Measurements from ENCODE around the gene WTAP.

DNA sequence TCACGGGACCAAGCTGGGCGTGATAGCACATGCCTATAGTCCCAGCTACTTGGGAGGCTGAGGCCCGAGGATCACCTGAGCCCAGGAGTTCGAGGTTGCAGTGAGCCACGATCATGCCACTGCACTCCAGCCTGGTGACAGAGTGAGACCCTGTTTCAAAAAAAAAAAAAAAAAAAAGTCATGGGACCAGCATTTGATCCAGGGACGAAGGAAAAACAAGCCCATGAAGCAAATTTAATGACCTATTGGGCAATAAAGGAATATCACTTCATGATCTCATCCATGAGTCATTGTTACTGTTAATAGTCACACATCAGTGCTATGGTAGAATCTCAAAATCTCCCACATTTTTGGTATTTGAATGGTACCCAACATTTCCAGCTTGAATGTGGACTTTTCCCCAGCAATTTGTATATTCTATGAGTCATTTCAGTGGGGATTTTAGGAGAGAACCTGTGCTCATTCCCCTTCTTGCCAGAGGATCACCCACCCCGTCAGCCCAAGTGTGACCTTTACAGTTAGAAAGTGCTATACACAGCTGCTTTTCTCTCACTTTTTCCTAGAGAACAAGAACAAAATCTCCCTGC is 25.8 kb upstream of the WTAP start:
- TF ChIP-seq, protein P1, sequence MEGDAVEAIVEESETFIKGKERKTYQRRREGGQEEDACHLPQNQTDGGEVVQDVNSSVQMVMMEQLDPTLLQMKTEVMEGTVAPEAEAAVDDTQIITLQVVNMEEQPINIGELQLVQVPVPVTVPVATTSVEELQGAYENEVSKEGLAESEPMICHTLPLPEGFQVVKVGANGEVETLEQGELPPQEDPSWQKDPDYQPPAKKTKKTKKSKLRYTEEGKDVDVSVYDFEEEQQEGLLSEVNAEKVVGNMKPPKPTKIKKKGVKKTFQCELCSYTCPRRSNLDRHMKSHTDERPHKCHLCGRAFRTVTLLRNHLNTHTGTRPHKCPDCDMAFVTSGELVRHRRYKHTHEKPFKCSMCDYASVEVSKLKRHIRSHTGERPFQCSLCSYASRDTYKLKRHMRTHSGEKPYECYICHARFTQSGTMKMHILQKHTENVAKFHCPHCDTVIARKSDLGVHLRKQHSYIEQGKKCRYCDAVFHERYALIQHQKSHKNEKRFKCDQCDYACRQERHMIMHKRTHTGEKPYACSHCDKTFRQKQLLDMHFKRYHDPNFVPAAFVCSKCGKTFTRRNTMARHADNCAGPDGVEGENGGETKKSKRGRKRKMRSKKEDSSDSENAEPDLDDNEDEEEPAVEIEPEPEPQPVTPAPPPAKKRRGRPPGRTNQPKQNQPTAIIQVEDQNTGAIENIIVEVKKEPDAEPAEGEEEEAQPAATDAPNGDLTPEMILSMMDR (IDR thresholded peaks at IDR 0.05) = no peak
- no peak for TF ChIP-seq POLR2A (IDR thresholded peaks at IDR 0.05)

Measured in thyroid gland (tissue), 4 donors.